ENCODE results near the gene ACHE.
"Not testable (repeated sequence)": the region's sequence is repeated elsewhere in the genome, so short reads cannot be mapped to it uniquely, and the experiment has no call there.

ACHE gene

DNA sequence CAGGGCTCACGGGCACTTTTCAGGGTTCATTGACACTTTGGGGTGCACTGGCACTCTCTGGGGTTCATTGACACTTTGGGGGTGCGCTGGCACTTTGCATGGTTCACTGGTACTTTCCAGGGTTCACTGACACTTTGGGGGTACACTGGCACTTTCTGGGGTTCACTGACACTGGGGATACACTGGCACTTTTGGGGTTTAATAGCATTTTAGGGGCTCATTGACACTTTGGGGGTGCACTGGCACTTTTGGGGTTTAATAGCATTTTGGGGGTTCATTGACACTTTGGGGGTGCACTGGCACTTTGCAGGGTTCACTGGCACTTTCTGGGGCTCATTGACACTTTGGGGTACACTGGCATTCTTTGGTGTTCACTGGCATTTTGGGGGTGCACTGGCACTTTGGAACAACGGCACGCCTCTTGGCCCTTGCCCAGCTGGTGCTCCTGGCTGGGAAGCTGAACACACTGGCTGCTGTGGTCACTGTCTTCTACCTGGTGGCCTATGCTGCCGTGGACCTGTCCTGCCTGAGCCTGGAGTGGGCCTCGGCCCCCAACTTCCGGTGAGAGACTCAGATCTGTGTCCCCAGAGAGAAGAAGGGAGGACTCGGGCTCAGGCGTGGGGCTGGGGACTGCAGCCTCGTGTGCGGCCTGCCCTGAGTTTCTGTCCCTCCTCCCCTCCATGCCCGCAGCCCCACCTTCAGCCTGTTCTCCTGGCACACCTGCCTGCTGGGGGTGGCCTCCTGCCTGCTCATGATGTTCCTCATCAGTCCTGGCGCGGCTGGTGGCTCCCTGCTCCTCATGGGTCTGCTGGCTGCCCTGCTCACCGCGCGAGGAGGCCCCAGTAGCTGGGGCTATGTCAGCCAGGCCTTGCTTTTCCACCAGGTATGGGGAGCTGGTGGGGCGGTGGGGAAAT is 34.7 kb downstream of the ACHE start:
- no peak for DNase-seq

DNA sequence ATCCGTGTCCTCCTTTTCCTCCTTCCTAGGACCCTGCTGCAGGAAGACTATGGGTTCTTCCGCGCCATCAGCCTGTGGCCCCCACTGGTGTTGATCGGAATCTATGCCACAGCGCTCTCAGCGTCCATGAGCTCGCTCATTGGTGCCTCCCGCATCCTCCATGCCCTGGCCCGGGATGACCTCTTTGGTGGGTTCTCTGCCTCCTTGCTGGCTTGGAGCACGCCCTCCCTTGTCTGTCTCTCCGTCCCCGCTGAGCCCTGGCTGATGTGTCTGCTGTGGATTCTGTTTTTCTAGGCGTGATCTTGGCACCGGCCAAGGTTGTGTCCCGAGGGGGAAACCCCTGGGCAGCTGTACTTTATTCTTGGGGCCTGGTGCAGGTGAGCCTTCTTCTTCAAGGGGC is 35.8 kb downstream of the ACHE start:
- no peak for DNase-seq

DNA sequence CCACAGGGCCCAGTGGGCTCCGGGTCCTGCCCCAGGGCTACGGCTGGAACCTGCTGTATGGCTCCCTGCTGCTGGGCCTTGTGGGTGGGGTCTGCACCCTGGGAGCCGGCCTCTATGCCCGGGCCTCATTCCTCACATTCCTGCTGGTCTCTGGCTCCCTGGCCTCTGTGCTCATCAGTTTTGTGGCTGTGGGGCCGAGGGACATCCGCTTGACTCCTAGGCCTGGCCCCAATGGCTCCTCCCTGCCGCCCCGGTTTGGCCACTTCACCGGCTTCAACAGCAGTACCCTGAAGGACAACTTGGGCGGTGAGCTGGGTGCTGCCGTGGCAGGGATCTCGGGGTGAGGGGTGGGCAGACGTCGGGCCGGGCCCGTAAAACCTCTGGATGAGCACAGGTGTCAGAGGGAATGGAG is 38.8 kb downstream of the ACHE start:
- no peak for DNase-seq

DNA sequence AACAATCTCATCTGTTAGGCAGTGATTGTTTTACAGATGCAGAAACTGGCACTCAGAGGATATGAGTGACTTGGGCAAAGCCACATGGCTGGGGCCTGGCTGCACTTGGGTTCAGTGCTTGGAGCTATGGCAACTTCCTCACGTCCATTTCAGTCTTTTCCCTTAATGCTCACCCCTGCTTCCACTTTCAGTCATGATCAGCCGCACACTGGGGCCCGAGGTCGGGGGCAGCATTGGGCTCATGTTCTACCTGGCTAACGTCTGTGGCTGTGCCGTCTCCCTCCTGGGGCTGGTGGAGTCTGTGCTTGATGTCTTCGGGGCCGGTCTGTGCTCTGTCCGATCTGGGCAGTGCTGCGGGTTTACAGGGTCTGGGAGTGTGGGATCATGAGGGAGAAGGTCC is 40.2 kb downstream of the ACHE start:
- no peak for DNase-seq

DNA sequence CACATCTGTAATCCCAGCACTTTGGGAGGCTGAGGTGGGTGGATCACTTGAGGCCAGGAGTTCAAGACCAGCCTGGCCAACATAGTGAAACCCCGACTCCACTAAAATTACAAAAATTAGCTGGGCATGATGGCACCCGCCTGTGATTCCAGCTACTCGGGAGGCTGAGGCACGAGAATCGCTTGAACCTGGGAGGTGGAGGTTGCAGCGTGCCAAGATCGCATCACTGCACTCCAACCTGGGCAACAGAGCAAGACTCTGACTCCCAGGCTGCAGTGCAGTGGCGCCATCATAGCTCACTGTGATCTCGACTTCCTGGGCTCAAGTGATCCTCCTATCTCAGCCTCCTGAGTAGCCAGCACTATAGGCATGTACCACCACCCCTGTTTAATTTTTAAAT is 40.8 kb downstream of the ACHE start:
- DNase-seq: not testable (repeated sequence)

DNA sequence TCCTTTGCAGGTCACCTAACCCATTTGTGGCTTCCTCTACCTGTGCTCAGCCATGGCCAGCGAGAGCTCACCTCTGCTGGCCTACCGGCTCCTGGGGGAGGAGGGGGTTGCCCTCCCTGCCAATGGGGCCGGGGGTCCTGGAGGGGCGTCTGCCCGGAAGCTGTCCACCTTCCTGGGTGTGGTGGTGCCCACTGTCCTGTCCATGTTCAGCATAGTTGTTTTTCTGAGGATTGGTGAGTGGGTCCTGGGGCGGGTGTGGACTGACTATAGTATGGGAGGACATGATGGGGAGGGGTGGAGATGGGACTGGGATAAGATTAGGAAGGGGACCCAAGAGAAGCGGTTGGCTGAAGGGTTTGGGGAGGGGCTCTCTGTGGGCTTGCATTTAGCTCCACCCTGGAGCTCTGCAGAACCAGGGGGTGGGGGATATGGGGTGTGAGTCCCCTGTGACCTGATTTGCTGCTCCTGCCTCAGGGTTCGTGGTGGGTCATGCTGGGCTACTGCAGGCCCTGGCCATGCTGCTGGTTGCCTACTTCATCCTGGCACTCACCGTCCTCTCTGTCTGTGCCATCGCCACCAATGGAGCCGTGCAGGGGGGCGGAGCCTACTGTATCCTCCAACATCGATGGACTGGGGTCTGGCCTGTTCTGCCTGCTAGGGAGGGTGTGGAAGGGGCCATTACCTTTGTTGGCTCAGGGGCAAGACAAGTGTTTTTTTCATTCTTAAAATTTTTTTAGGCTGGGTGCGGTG is 41.4 kb downstream of the ACHE start:
- no peak for DNase-seq

DNA sequence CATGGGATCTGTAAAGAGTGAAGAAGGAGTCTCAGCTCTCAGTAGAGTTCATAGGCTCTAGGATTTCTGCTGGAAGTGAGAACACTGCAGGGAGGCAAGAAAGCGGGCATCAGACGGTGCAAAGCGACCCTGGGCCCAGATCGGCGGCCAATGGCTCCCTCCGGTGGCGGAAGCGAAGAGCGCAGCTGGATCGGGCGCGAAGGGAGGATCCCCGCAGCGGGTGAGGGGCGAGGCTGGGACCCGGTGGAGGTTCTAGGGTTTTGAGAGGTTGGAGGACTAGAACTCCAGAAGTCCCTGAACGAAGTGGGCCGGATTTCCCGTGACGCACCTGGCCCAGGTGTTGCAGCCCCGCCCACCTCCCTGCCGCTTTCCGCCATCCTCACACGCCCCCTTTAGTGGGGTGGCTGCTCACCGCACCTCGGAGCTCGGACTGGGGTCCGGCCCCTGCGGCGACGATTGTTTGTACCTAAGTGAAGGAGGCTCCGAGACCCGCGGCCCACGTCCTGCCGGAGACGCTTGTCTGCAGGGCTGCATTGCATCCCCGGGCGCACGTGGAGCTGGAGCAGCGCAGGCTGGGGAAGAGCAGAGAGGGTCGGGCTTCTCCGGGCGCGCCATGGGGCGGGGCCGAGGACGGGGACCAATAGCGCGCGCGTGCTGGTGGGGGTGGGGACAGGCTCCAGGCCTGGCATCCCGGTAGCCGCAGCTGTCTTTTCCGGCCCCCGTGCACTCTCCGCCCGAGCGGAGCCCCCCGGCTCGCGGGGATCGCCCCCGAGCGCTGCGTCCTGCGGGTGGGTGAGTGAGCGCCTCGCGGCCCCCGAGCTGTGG is 43.4 kb downstream of the ACHE start, which contains the start of gene SLC12A9:
TSS of gene SLC12A9 (plus strand) at position 666 of the 825 bp plus-strand sequence. CDS start 1,485 bp downstream, outside the sequence.
- DNase-seq: peak; percentile 69

DNA sequence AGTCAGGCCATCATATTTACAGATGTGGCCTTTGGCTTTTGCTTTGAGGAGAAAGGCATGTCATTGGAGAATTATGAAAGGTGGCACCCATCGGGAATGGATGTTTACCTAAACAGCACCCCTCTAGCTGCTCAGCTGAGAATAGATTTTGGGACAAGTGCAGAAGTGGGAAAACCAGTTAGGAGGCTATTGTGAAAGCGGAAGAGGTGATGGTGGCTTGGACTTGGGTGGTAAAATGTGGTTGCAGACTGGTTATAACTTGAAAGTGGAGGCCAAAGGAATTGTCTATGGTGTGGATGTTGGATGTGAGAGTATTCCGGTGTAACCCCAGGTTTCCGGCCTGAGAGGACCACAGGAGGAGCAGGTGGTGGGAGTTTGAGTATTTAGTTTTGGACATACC is 48.3 kb downstream of the ACHE start:
- DNase-seq: no peak

DNA sequence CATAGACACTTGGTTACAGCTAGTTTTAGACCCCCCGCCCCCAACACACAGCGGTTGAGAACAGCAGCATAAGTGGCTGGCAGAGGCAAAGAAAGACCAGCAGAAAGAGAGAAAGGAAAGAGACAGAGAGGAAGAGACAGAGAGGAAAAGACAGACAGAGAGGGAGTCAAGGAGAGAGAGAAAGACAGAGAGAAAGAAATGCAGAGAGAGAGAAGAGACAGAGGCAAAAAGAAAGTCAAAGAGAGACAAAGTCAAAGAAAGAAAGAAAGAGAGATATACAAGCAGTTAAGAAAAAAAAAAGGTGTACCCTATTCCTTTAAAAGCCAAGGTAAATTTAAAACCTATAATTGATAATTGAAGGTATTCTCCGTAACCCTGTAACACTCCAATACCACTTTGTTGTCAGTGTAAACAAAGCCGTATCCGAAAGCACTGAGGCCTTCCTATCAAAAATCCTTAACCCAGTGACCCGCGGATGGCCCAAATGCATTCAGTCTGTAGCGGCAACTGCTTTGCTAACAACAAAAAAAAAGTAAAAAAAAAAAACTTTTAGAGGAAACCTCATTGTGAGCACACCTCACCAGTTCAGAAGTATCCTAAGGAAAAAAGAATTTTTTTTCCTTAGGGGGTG is 55.1 kb downstream of the ACHE start:
- no peak for DNase-seq

Data from activated gamma-delta T cell (primary cell).